Measurements from ENCODE around the gene ATG13. TPM values are rescaled to one million over a fixed set of nuclear protein-coding genes. Genes with fewer than 3 reads are reported as not detected.

The ATG13 gene
- total RNA-seq, 2 experiments from 2014 or later, result 46.4 to 53.2 TPM

DNA sequence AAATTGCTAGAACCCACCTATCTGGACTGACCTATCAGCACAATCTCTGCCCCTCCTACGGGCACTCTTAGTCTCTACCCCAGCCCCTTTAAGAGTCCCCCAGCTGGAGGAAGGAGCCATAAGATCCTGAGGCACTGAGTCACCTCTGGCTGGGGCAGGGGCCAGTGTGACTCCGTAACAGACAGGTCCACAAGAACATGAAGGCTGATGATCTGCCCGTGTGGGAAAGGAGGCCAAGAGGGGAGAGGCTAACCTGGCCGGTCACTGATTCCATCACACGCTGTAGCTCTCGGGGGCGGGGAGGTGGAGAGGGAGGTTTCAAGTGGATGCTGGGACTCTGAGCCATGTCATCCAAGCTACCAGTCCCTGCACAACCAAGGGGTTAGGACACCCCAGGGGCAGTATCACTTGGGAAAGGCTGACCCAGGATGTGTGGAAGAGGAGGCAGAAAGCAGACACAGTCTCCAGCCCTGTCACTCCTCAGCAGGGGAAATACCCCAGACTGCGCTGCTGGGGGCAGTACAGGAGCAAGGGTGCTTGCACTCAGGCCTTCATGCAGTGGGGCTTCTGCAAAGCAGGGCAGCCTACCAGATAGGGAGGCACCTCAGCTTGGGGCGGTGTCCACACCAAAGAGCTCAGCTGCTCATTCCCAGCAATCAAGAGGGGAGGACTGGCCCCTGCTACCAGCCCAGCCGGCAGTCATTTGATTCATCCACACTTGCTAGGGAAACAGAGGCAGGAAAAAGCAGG lies 60.8 kb downstream of the ATG13 start:
- Histone ChIP-seq H3K79me2 (ENCODE audit: insufficient read depth, low read depth, low read length) (no peaks in the 10 kb centered on the region), H3K36me3 (ENCODE audit: insufficient read depth, low read length) (peaks cover 34% of the 10 kb centered on the region; the same call in 1 of the 2 replicates), H3K4me1 (ENCODE audit: insufficient read depth, low read length, poor library complexity, severe bottlenecking) (peaks cover 16% of the 10 kb centered on the region), H3K4me3 (ENCODE audit: low read depth, low read length, poor library complexity, severe bottlenecking) (no peak overlapping the region), H3K4me2 (ENCODE audit: low read length) (no peak overlapping the region), H3K27ac (ENCODE audit: low read depth, low read length, poor library complexity, severe bottlenecking) (no peak overlapping the region), H3K9me2 (ENCODE audit: insufficient read depth, low read length) (no peaks in the 10 kb centered on the region), H3K9me3 (ENCODE audit: low read length) (no peaks in the 10 kb centered on the region), H4K20me1 (ENCODE audit: insufficient read depth, low read length) (no peaks in the 10 kb centered on the region), H2AFZ (ENCODE audit: low read length) (no peak overlapping the region)
- BruUV-seq (replicated peaks), result no TSS peak
- intact Hi-C loops (cut with micrococcal nuclease; ENCODE audit: unreplicated experiment), result no loop called here
- no peak for DNase-seq (ENCODE audit: low spot score)
- POLR2A ChIA-PET, result interaction anchor here (0.7 kb wide), 1 partner anchor 252 kb away, joined by 5 read pairs; no protein-coding TSS in a partner anchor
- TF ChIP-seq, protein P1, sequence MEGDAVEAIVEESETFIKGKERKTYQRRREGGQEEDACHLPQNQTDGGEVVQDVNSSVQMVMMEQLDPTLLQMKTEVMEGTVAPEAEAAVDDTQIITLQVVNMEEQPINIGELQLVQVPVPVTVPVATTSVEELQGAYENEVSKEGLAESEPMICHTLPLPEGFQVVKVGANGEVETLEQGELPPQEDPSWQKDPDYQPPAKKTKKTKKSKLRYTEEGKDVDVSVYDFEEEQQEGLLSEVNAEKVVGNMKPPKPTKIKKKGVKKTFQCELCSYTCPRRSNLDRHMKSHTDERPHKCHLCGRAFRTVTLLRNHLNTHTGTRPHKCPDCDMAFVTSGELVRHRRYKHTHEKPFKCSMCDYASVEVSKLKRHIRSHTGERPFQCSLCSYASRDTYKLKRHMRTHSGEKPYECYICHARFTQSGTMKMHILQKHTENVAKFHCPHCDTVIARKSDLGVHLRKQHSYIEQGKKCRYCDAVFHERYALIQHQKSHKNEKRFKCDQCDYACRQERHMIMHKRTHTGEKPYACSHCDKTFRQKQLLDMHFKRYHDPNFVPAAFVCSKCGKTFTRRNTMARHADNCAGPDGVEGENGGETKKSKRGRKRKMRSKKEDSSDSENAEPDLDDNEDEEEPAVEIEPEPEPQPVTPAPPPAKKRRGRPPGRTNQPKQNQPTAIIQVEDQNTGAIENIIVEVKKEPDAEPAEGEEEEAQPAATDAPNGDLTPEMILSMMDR (conservative IDR thresholded peaks at IDR 0.05; ENCODE audit: low read length), result no peak
- TF ChIP-seq EZH2phosphoT487 (IDR thresholded peaks at IDR 0.05; ENCODE audit: borderline replicate concordance, low read depth, low read length), result no peak
- CTCF ChIA-PET (ENCODE audit: unreplicated experiment), result no interaction called here

DNA sequence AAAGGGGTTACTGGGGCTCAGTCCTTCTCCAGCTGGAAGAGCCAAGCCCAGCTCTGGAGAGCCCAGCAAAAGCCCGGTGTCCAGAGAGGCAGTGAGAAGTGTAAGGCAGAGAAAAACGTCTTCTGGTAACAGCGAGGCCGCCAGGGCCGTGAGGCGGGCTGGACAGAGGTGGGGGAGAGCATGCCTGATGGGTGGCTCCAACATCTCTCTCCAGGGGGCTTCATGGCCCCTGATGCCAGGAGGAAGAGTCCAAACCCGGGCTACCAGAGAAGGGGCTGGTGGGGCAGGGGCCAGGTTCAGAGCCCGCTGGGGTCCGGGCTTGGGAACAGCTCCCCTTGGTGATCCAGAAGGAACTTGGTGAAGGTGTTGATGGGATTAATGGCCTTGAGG lies 61.4 kb downstream of the ATG13 start:
- Histone ChIP-seq H3K4me3 (ENCODE audit: low read depth, low read length, poor library complexity, severe bottlenecking) (no peak overlapping the region), H4K20me1 (ENCODE audit: insufficient read depth, low read length) (no peaks in the 10 kb centered on the region), H3K9me2 (ENCODE audit: insufficient read depth, low read length) (no peaks in the 10 kb centered on the region), H3K79me2 (ENCODE audit: insufficient read depth, low read depth, low read length) (no peaks in the 10 kb centered on the region), H3K36me3 (ENCODE audit: insufficient read depth, low read length) (peaks cover 28% of the 10 kb centered on the region; the same call in 1 of the 2 replicates), H3K4me1 (ENCODE audit: insufficient read depth, low read length, poor library complexity, severe bottlenecking) (peaks cover 16% of the 10 kb centered on the region), H3K9me3 (ENCODE audit: low read length) (no peaks in the 10 kb centered on the region), H2AFZ (ENCODE audit: low read length) (no peak overlapping the region), H3K27ac (ENCODE audit: low read depth, low read length, poor library complexity, severe bottlenecking) (no peak overlapping the region), H3K4me2 (ENCODE audit: low read length) (no peak overlapping the region)
- POLR2A ChIA-PET, result no interaction called here
- DNase-seq (ENCODE audit: low spot score), result no peak
- no TSS peak for BruUV-seq (replicated peaks)
- CTCF ChIA-PET (ENCODE audit: unreplicated experiment), result no interaction called here
- intact Hi-C loops (cut with micrococcal nuclease; ENCODE audit: unreplicated experiment), result no loop called here
- TF ChIP-seq EZH2phosphoT487 (IDR thresholded peaks at IDR 0.05; ENCODE audit: borderline replicate concordance, low read depth, low read length), result no peak
- TF ChIP-seq, protein P1 (conservative IDR thresholded peaks at IDR 0.05; ENCODE audit: low read length), result no peak
